GM19328 (cell line): ENCODE data around the gene SF3A1.

ENCODE experiments used
- ATAC-seq: cut with Tn5 transposase; IDR thresholded peaks from one replicate; pipeline ENCODE4 v1.9.1; 2021; ENCODE audit warnings: mild to moderate bottlenecking, moderate library complexity; ENCODE audit not compliant: unreplicated experiment

Gene SF3A1

GRCh38 chr22:30325724-30326254 lies 30.9 kb downstream of the SF3A1 start:
- ATAC-seq: no peak

- no peak for ATAC-seq
Observed at GRCh38 chr22:30325065-30325720, 31.5 kb downstream of the SF3A1 start.

- no peak for ATAC-seq
Observed at GRCh38 chr22:30324014-30324730, 32.5 kb downstream of the SF3A1 start.

GRCh38 chr22:30323246-30323645 lies 33.4 kb downstream of the SF3A1 start:
- ATAC-seq: no peak

- ATAC-seq: no peak
Observed at GRCh38 chr22:30321461-30321860, 35.2 kb downstream of the SF3A1 start.

GRCh38 chr22:30320021-30320556 lies 36.6 kb downstream of the SF3A1 start:
- ATAC-seq: no peak

- ATAC-seq: no peak
Observed at GRCh38 chr22:30318799-30319419, 37.8 kb downstream of the SF3A1 start.

GRCh38 chr22:30317778-30318177 lies 38.9 kb downstream of the SF3A1 start:
- ATAC-seq: no peak

- no peak for ATAC-seq
Observed at GRCh38 chr22:30315962-30316576, 40.6 kb downstream of the SF3A1 start.

GRCh38 chr22:30314915-30315314 lies 41.8 kb downstream of the SF3A1 start:
- no peak for ATAC-seq

GRCh38 chr22:30313527-30314363 lies 42.9 kb downstream of the SF3A1 start:
- ATAC-seq: no peak

- ATAC-seq: no peak
Observed at GRCh38 chr22:30312053-30312452, 44.6 kb downstream of the SF3A1 start.

GRCh38 chr22:30310881-30311771 lies 45.6 kb downstream of the SF3A1 start:
- no peak for ATAC-seq

GRCh38 chr22:30309951-30310741 lies 46.5 kb downstream of the SF3A1 start:
- ATAC-seq: no peak

- ATAC-seq: no peak
Observed at GRCh38 chr22:30308518-30309230, 48.0 kb downstream of the SF3A1 start.

GRCh38 chr22:30308093-30308492 lies 48.6 kb downstream of the SF3A1 start:
- ATAC-seq: no peak

GRCh38 chr22:30307041-30307574 lies 49.6 kb downstream of the SF3A1 start:
- ATAC-seq: no peak

GRCh38 chr22:30306627-30307011 lies 50.1 kb downstream of the SF3A1 start:
- ATAC-seq: no peak
